H9 (cell line): ENCODE measurements around the gene TRIM34. TPM values are rescaled to one million over a fixed set of nuclear protein-coding genes. Genes with fewer than 3 reads are reported as not detected.
"Not testable (repeated sequence)": the region's sequence is repeated elsewhere in the genome, so short reads cannot be mapped to it uniquely, and the experiment has no call there.

Experiments
- DNase-seq: peaks from one replicate; pipeline ENCODE4 v3.0.0-alpha.2; 2017
- H2AFZ ChIP-seq: one replicate; pipeline ENCODE4 v1.6.1; 2013; ENCODE audit warnings: mild to moderate bottlenecking, low read length, control low read depth, moderate library complexity
- H2AK5ac ChIP-seq: 2 replicates; pipeline ENCODE4 v1.6.1; 2013; ENCODE audit warnings: low read length, control low read depth, mixed read lengths; ENCODE audit not compliant: insufficient read length
- H2BK120ac ChIP-seq: one replicate; pipeline ENCODE4 v1.6.1; 2013; ENCODE audit warnings: low read depth, mild to moderate bottlenecking, low read length, control low read depth, inconsistent platforms; ENCODE audit not compliant: poor library complexity, severe bottlenecking
- H2BK12ac ChIP-seq: 2 replicates; pipeline ENCODE4 v1.6.1; 2013; ENCODE audit warnings: low read length, control low read depth, mixed read lengths, low read depth; ENCODE audit not compliant: insufficient read length
- H2BK15ac ChIP-seq: 2 replicates; pipeline ENCODE4 v1.6.1; 2013; ENCODE audit warnings: low read depth, low read length, control low read depth
- H2BK20ac ChIP-seq: one replicate; pipeline ENCODE4 v1.6.1; 2013; ENCODE audit warnings: low read depth, mild to moderate bottlenecking, low read length, control low read depth, inconsistent platforms; ENCODE audit not compliant: poor library complexity, severe bottlenecking
- H2BK5ac ChIP-seq: 2 replicates; pipeline ENCODE4 v1.6.1; 2013; ENCODE audit warnings: low read length, control low read depth, mixed read lengths; ENCODE audit not compliant: insufficient read length
- H3K14ac ChIP-seq: 2 replicates; pipeline ENCODE4 v1.6.1; 2013; ENCODE audit warnings: low read length, control low read depth; ENCODE audit not compliant: insufficient read depth
- H3K18ac ChIP-seq: 2 replicates; pipeline ENCODE4 v1.6.1; 2013; ENCODE audit warnings: low read depth, mild to moderate bottlenecking, mixed read lengths, low read length, control low read depth; ENCODE audit not compliant: insufficient read length
- H3K23ac ChIP-seq: 2 replicates; pipeline ENCODE4 v1.6.1; 2013; ENCODE audit warnings: low read length, control low read depth, mixed read lengths, low read depth; ENCODE audit not compliant: insufficient read length
- H3K23me2 ChIP-seq: 2 replicates; pipeline ENCODE4 v1.6.1; 2013; ENCODE audit warnings: low read depth, mild to moderate bottlenecking, mixed read lengths, low read length, control low read depth; ENCODE audit not compliant: insufficient read length, poor library complexity, severe bottlenecking
- H3K27ac ChIP-seq: 2 replicates; pipeline ENCODE4 v1.5.1; 2013; ENCODE audit warnings: low read length, control low read depth, mixed read lengths, low read depth; ENCODE audit not compliant: insufficient read length
- H3K27me3 ChIP-seq: 2 replicates; pipeline ENCODE4 v1.6.1; 2013; ENCODE audit warnings: low read length, control low read depth, inconsistent platforms; ENCODE audit not compliant: insufficient read depth
- H3K4ac ChIP-seq: 2 replicates; pipeline ENCODE4 v1.6.1; 2013; ENCODE audit warnings: low read depth, mild to moderate bottlenecking, control low read depth, inconsistent platforms, low read length, moderate library complexity
- H3K4me1 ChIP-seq: 2 replicates; pipeline ENCODE4 v1.6.1; 2013; ENCODE audit warnings: low read length, control low read depth, inconsistent platforms; ENCODE audit not compliant: insufficient read depth
- H3K4me2 ChIP-seq: 2 replicates; pipeline ENCODE4 v1.6.1; 2013; ENCODE audit warnings: low read length, control low read depth, mixed read lengths; ENCODE audit not compliant: insufficient read length, insufficient read depth
- H3K56ac ChIP-seq: 2 replicates; pipeline ENCODE4 v1.6.1; 2013; ENCODE audit warnings: low read depth, mild to moderate bottlenecking, mixed read lengths, low read length, control low read depth; ENCODE audit not compliant: insufficient read length
- H3K79me1 ChIP-seq: 2 replicates; pipeline ENCODE4 v1.6.1; 2013; ENCODE audit warnings: low read depth, mild to moderate bottlenecking, moderate library complexity, low read length, control low read depth, inconsistent platforms; ENCODE audit not compliant: insufficient read depth, poor library complexity, severe bottlenecking
- H3K79me2 ChIP-seq: 2 replicates; pipeline ENCODE4 v1.6.1; 2013; ENCODE audit warnings: low read length, control low read depth, inconsistent platforms; ENCODE audit not compliant: insufficient read depth
- H3K9ac ChIP-seq: 2 replicates; pipeline ENCODE4 v1.6.1; 2013; ENCODE audit warnings: low read length, control low read depth, mixed read lengths; ENCODE audit not compliant: insufficient read length; ENCODE audit errors: extremely low read depth
- H3K9me3 ChIP-seq: one replicate; pipeline ENCODE4 v1.6.1; 2013; ENCODE audit warnings: low read depth, low read length, inconsistent platforms; ENCODE audit not compliant: control insufficient read depth
- H3T11ph ChIP-seq: one replicate; pipeline ENCODE4 v1.6.1; 2013; ENCODE audit warnings: mild to moderate bottlenecking, low read length, control low read depth, inconsistent platforms
- H4K20me1 ChIP-seq: one replicate; pipeline ENCODE4 v1.6.1; 2013; ENCODE audit not compliant: control insufficient read depth, insufficient read length, insufficient read depth
- H4K5ac ChIP-seq: 2 replicates; pipeline ENCODE4 v1.6.1; 2013; ENCODE audit warnings: low read depth, mild to moderate bottlenecking, mixed read lengths, low read length, control low read depth; ENCODE audit not compliant: insufficient read length
- H4K8ac ChIP-seq: replicated peaks from 2 replicates; pipeline ENCODE4 v1.6.1; 2013; ENCODE audit warnings: low read length, control low read depth, mixed read lengths, low read depth; ENCODE audit not compliant: insufficient read length
- H4K91ac ChIP-seq: 2 replicates; pipeline ENCODE4 v1.6.1; 2013; ENCODE audit warnings: low read depth, mild to moderate bottlenecking, moderate library complexity, mixed read lengths, low read length, control low read depth; ENCODE audit not compliant: insufficient read length
- H3K27ac Mint-ChIP-seq, 3 experiments: 2 replicates in 2 of 3; 3 replicates in 1 of 3; pipeline ENCODE4 v1.8.0; 2020 to 2021; ENCODE audit warnings: mixed read lengths in 3 of 3, mild to moderate bottlenecking in 1 of 3, moderate library complexity in 1 of 3
- H3K27me3 Mint-ChIP-seq: 2 replicates; pipeline ENCODE4 v1.8.0; 2021; ENCODE audit warnings: low read depth, mild to moderate bottlenecking, moderate library complexity, mixed read lengths
- H3K36me3 Mint-ChIP-seq, 3 experiments: 2 replicates in 2 of 3; 3 replicates in 1 of 3; pipeline ENCODE4 v1.8.0; 2020 to 2021; ENCODE audit warnings: low read depth in 3 of 3, mixed read lengths in 3 of 3; ENCODE audit not compliant: insufficient read depth in 1 of 3
- H3K4me1 Mint-ChIP-seq, 2 experiments: 2 replicates each; pipeline ENCODE4 v1.8.0; 2020; ENCODE audit warnings: mixed read lengths in 2 of 2
- H3K4me3 Mint-ChIP-seq, 2 experiments: 2 replicates in 1 of 2; 3 replicates in 1 of 2; pipeline ENCODE4 v1.8.0; 2020 to 2021; ENCODE audit warnings: mild to moderate bottlenecking in 2 of 2, mixed read lengths in 2 of 2, moderate library complexity in 1 of 2
- H3K9me3 Mint-ChIP-seq, 2 experiments: 2 replicates in 1 of 2; 3 replicates in 1 of 2; pipeline ENCODE4 v1.8.0; 2020; ENCODE audit warnings: mild to moderate bottlenecking in 2 of 2, mixed read lengths in 2 of 2, moderate library complexity in 1 of 2
- WGBS: extraction: QIAGEN DNeasy Blood & Tissue Kit; methylation state at CpG from one replicate; pipeline ENCODE4 v1.1.7; 2013; ENCODE audit warnings: missing lambda C conversion rate, low lambda C conversion rate, mixed read lengths; ENCODE audit not compliant: insufficient read length; ENCODE audit errors: extremely low coverage; 5-methylcytosine and 5-hydroxymethylcytosine counted together
- total RNA-seq: library from RNA; stranded (reverse); gene quantifications from 2 replicates; pipeline ENCODE4 v1.2.1, GENCODE V29; 2021

TRIM34 gene
- total RNA-seq, 1 experiment from 2014 or later: 0.59 TPM

DNA sequence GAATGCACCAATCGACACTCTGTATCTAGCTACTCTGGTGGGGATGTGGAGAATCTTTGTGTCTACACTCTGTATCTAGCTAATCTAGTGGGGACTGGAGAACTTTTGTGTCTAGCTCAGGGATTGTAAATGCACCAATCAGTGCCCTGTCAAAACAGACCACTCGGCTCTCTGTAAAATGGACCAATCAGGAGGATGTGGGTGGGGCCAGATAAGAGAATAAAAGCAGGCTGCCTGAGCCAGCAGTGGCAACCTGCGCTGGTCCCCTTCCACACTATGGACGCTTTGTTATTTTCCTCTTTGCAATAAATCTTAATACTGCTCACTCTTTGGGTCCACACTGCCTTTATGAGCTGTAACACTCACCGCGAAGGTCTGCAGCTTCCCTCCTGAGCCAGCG lies 58.8 kb downstream of the TRIM34 start:
- not testable (repeated sequence) for H2BK12ac ChIP-seq, H3K18ac ChIP-seq, H3K56ac ChIP-seq, H2BK5ac ChIP-seq, H4K91ac ChIP-seq, H2BK15ac ChIP-seq, H4K20me1 ChIP-seq, H3K79me2 ChIP-seq, H3K23me2 ChIP-seq, H3K79me1 ChIP-seq, H2AK5ac ChIP-seq, H3K9ac ChIP-seq, H2AFZ ChIP-seq, H3K4ac ChIP-seq, DNase-seq, H3K27ac ChIP-seq, H3K27me3 ChIP-seq, H3K14ac ChIP-seq, H3K23ac ChIP-seq, H3T11ph ChIP-seq, H3K27me3 Mint-ChIP-seq, H4K8ac ChIP-seq, H2BK120ac ChIP-seq, H3K9me3 ChIP-seq, H3K4me1 ChIP-seq, H3K4me2 ChIP-seq, H2BK20ac ChIP-seq, H4K5ac ChIP-seq
- Mint-ChIP-seq H3K4me1 (peaks cover 18 to 23% of the 10 kb centered on the region in 2 experiments), H3K4me3 (peak overlapping the region; percentile 80 to 83), H3K27ac (peak overlapping the region; percentile 66 to 99 (median 95); a peak in 5 of 7 replicates), H3K36me3 (peaks cover 22 to 36% (median 28%) of the 10 kb centered on the region in 3 experiments), H3K9me3 (peaks cover 7 to 11% of the 10 kb centered on the region in 2 experiments)
- WGBS: no CpG with 5 or more reads among the region's 7 CpGs
